GM19438 (cell line): ENCODE data around the gene FOXK1.

Experiments
- ATAC-seq: cut with Tn5 transposase; IDR thresholded peaks from one replicate; pipeline ENCODE4 v1.9.1; 2021; ENCODE audit warnings: low read depth; ENCODE audit not compliant: unreplicated experiment

FOXK1 gene

DNA sequence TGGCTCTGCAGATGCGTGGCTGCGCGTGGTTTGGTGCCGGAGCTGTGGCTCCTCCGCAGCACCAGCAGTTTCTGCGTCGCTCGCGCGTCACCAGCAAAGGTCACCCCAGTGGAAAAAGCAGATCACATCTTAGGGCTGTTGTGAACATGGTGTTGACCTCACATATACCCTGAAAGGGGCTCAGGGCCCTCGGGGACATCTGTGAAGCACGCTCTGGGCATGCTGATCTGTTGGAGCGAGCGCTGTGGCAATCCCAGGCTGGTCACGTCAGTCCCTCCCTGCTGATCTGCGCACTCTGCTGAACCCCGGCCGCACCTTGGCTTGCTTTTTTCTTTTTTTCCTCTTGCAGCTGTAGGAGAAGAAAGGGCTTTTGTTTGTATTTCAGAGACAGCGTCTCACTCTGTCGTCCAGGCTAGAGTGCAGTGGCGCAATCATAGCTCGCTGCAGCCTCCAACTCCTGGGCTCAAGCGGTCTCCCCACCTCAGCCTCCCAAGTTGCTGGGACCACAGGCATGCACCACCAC is 60.0 kb downstream of the FOXK1 start:
- ATAC-seq: no peak

DNA sequence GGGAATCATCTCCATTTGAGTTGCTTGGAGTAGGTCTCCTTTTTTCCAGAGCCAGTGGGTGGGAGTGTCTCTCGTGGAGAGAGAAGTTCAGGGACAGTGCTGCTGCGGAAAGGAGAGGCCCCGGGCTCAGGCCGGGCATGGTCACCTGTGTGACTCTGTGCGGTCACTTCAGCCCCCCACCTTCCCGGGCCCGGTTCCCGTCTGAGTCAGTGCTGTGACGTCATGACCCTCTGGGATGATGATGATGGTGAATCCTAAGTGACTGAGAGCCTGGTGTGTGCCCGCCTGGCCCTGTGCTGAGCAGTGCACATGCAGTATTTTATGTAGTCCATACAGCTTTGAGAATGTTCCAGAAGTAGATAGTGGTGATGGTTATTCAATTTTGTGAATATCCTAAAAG is 60.8 kb downstream of the FOXK1 start:
- no peak for ATAC-seq

GRCh38 chr7:4744391-4745264 is 62.5 kb downstream of the FOXK1 start:
- ATAC-seq: peak; percentile 77

DNA sequence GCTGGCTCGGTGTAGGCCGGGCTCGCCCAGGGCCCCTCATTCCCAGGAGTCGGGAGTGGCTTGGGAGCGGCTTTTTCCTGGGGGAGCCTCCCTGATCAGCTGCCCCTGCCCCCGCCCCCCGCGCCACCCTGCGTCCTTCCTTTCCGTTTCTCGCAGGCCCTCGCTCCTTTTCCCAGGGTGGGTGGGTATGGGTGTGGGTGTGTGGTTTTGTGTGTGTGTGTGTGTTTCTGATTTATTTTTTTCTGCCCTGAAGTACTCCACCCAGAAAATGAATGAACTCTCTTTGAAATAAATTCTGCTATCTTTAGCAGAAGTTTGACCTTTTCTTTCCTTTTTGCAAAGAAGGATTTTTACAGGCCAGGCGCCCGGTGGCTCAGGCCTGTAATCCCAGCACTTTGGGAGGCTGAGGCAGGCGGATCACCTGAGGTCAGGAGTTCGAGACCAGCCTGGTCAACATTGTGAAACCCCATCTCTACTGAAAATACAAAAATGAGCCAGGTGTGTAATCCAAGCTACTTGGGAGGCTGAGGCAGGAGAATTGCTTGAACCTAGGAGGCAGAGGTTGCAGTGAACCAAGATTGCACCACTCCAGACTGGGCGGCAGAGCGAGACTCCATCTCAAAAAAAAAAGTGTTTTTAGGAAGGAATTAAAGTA is 63.3 kb downstream of the FOXK1 start:
- ATAC-seq: peak; percentile 24

GRCh38 chr7:4745971-4746919 is 64.2 kb downstream of the FOXK1 start:
- no peak for ATAC-seq

GRCh38 chr7:4747013-4747412 is 64.9 kb downstream of the FOXK1 start:
- no peak for ATAC-seq

- no peak for ATAC-seq
These were observed 65.7 kb downstream of the FOXK1 start for GRCh38 chr7:4747746-4748145.

DNA sequence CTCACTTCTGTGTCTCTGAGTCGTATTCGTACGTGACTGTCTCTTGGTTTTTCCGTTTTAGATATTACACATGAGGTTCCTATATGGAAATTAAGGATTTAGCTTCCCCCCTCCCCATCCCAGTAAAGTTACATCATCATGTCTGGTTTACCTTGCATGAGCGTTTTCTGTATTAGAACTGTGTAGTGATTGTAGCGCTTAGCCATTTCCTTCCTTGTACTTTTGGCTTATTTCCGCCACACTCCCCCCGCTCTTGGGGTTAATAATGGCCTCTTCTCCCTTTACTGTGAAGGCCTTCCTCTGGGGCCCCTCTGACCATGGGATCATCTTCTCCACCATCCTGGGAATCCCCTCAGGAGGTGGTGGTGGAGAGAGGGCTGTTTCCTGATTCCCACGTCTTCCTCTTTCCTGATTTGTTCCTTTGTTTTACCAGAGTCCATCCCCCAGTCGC is 66.2 kb downstream of the FOXK1 start:
- no peak for ATAC-seq

DNA sequence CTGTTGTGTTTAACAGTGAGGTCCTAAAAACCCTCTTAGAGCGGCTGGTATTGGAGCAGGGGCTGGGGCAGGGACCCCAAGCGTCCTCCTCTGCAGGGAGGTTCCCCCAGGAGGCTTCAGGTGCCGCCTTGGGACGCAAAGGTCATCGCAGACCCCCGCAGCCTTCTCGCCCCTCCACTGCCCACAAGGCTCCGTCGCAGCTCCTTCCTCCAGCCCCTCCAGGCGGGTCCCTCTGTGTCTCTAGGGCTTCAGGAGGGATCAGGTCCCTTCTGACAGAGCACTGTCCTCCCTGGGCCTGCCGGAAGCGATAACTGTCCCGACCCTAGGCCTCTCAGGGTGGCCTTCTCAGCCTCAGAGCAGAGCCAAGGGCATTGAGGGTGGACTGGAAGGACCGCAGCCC is 67.3 kb downstream of the FOXK1 start:
- no peak for ATAC-seq

DNA sequence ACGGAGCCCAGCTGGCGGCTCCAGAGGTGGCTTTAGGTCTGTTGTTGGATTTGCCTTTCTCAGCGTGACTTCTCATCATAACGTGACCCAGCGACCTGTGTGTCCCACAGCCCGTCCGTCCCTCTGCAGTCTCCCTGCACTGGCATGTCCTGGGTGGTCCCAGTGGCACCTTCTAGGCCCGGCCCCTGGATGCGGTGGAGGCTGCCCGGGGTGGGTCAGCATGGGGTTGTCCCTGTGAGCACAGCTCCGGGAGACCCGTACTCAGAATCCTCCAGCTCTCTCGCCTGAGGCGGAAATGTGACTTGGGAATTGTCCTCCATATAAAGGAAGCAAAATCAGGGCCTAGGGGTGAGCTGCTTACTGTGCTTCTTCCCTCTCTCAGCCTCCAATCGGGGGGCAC is 67.7 kb downstream of the FOXK1 start:
- ATAC-seq: no peak

- no peak for ATAC-seq
These were observed 69.4 kb downstream of the FOXK1 start for GRCh38 chr7:4751398-4751947.

DNA sequence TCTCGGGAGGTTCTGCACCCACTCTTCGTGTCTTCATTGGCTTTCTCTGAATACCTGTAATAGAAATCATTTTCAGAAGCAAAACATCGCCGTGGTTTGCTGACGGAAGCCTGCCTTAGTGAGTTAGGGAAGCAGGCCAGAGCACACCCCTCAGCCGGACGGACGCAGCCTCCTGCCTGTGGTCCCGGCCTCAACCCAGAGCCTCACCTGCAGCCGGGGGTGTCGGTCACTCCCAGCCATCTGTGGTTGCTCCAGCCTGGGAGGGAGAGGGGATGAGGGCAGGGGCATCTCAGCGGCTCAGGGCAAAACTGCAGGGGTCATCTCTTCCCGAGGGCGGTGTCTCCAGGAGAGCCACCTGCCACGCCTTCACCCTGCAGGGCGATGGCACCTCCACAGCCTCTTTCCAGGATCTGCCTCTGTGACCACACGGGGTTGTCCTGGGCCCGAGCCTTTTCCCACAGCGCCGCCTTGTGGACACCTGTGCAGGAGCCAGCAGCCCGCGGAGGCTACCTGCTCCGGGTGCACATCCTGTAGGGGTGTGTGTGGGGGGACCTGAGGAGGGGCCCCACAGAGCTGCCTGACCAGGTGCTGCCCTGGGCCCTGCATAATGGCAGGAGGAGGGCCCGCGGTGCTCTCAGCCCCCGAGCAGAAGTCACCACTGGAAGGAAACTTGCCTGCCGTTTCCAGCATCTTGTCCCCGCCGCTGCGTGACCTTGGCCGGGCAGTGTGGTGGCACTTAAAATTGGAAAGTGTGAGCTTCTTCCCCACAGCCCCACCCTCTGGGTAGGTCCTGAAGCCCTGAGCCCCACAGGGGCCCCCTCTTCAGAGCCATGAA is 71.7 kb downstream of the FOXK1 start:
- ATAC-seq: peak; percentile 90

GRCh38 chr7:4754433-4755010 is 72.4 kb downstream of the FOXK1 start:
- no peak for ATAC-seq

DNA sequence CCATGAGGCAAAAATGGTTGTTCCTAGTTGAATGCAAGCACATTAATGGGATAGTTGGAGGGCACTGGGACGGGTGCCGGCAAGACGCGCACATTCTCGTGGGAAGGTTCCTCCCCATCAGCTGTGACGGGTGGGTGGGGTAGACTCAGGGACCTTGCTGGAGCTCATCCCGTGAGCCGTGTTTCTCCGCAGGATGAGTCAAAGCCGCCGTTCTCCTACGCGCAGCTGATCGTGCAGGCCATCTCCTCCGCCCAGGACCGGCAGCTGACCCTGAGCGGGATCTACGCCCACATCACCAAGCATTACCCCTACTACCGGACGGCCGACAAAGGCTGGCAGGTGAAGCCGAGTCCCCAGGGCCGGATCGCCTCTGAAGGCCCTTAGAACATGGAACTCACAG is 73.0 kb downstream of the FOXK1 start:
- ATAC-seq: no peak

DNA sequence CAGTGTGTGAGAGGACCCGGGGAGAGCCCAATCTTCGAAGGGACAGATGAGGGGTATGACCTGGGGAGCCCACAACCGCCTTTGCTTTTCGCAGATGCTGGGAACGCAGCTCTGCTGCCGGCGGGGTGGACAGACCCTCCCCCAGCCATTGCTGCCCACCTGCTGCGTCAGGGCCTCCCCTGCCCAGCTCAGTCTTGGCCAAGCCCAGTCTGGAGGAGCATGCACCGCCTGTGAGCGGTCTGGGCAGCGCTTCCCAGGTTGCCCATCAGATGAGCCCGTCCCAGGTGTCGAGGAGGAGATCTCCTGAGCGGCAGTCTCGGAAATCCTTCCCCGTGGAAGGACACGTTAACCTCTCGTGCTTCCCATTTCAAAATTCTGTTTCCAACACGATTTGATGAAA is 76.0 kb downstream of the FOXK1 start:
- ATAC-seq: no peak

DNA sequence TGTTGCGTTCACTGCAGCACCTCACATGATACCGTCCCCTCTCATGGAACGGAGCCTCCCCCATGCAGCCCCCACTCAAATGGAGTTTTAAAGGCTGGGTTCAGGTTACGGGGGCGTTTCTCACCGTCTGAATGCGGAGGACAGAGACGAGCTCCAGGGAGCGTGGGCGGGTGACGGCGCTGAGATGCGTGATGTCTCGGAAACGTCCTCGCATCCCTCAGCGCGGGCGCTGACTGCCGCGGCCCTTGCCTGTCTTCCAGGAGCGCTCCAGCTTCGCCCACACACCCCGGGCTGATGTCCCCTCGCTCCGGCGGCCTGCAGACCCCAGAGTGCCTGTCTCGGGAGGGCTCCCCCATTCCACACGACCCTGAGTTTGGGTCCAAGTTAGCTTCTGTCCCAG is 76.7 kb downstream of the FOXK1 start:
- ATAC-seq: no peak

DNA sequence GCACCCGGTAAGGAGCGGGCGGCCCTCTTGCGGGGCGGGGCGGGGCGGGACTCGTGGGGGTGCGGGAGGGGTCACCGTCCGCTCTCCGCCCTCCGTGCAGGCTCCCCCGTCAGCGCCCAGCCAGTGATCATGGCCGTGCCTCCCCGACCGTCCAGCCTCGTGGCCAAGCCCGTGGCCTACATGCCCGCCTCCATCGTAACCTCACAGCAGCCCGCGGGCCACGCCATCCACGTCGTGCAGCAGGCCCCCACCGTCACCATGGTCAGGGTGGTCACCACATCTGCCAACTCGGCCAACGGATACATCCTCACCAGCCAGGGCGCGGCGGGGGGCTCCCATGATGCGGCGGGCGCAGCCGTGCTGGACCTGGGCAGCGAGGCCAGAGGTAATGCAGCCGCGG is 77.1 kb downstream of the FOXK1 start:
- ATAC-seq: no peak

DNA sequence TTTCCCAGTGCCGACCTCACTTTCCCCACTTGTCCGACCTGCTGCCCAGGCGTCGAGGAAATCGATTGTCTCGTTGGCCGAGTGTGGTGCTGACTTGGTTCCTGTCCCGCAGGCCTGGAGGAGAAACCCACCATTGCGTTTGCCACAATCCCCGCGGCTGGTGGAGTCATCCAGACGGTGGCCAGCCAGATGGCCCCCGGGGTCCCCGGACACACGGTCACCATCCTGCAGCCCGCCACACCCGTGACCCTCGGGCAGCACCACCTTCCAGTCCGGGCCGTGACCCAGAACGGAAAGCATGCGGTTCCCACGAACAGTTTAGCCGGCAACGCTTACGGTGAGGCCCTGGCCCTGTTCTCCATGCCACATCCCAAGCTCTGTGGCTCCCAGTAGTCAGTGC is 78.9 kb downstream of the FOXK1 start:
- no peak for ATAC-seq
